Uterus (tissue), 4 donors: ENCODE measurements around the gene PTPRN2. TPM values are rescaled to one million over a fixed set of nuclear protein-coding genes. Genes with fewer than 3 reads are reported as not detected.

ENCODE experiments used
- DNase-seq, 2 donors: peaks; one replicate each; pipeline ENCODE4 v3.0.0-alpha.2; 2019 to 2020
- H3K27ac ChIP-seq, 2 donors: fragments of 200-600 bp; sonication (generic); 1 replicate in 1 of 2; 2 replicates in 1 of 2; pipeline ENCODE4 v1.5.1; 2016 to 2018
- H3K27me3 ChIP-seq, 2 donors: fragments of 200-600 bp; sonication (generic); one replicate each; pipeline ENCODE4 v1.5.1; 2018 to 2019; ENCODE audit warnings: control low read depth in 1 of 2
- H3K36me3 ChIP-seq, 2 donors: fragments of 200-600 bp; sonication (generic); one replicate each; pipeline ENCODE4 v1.5.1; 2019; ENCODE audit warnings: control low read depth in 1 of 2
- H3K4me1 ChIP-seq, 2 donors: fragments of 200-600 bp; sonication (generic); one replicate each; pipeline ENCODE4 v1.5.1; 2018 to 2019; ENCODE audit warnings: control low read depth in 1 of 2
- H3K4me3 ChIP-seq, 2 donors: fragments of 200-600 bp; sonication (generic); 1 replicate in 1 of 2; 2 replicates in 1 of 2; pipeline ENCODE4 v1.5.1; 2018 to 2019; ENCODE audit warnings: mild to moderate bottlenecking in 1 of 2
- H3K9me3 ChIP-seq, 2 donors: fragments of 200-600 bp; sonication (generic); one replicate each; pipeline ENCODE4 v1.5.1; 2019; ENCODE audit warnings: control low read depth in 1 of 2
- POLR2A ChIP-seq, 2 donors: fragments of 450-650 bp; IDR thresholded peaks; one replicate each; pipeline ENCODE4 v1.6.1; 2016; ENCODE audit warnings: antibody characterized with exemption in 2 of 2, mild to moderate bottlenecking in 1 of 2, moderate library complexity in 1 of 2
- intact Hi-C: fragments of 100-400 bp; cut with DNase I; formaldehyde crosslinking; loops from one replicate; pipeline ENCODE4 v1.15.1; 2023; ENCODE audit warnings: low total_unique reads
- total RNA-seq, 4 donors: library from RNA; depleted of rRNA in 3 of 4; stranded (reverse); fragments of >200 nt in 3 of 4; gene quantifications; one replicate each; pipeline versions ENCODE4 v1.1.0 to v1.2.4, GENCODE V29; 2014 to 2023
- TF ChIP-seq, protein P1 (sequence below), 4 experiments: fragments of 200-600 bp in 2 of 4; fragments of 450-650 bp in 2 of 4; sonication (generic) in 2 of 4; IDR thresholded peaks; one replicate each; pipeline ENCODE4 v1.5.1; 2016 to 2019; ENCODE audit warnings: antibody characterized with exemption in 4 of 4, mild to moderate bottlenecking in 2 of 4, moderate library complexity in 1 of 4
- donor health status: DM: yes; HTN: yes; CAD: no.

Gene PTPRN2
- total RNA-seq, 4 donors from 2014 or later: 1.2 to 5.2 (median 2.3) TPM

DNA sequence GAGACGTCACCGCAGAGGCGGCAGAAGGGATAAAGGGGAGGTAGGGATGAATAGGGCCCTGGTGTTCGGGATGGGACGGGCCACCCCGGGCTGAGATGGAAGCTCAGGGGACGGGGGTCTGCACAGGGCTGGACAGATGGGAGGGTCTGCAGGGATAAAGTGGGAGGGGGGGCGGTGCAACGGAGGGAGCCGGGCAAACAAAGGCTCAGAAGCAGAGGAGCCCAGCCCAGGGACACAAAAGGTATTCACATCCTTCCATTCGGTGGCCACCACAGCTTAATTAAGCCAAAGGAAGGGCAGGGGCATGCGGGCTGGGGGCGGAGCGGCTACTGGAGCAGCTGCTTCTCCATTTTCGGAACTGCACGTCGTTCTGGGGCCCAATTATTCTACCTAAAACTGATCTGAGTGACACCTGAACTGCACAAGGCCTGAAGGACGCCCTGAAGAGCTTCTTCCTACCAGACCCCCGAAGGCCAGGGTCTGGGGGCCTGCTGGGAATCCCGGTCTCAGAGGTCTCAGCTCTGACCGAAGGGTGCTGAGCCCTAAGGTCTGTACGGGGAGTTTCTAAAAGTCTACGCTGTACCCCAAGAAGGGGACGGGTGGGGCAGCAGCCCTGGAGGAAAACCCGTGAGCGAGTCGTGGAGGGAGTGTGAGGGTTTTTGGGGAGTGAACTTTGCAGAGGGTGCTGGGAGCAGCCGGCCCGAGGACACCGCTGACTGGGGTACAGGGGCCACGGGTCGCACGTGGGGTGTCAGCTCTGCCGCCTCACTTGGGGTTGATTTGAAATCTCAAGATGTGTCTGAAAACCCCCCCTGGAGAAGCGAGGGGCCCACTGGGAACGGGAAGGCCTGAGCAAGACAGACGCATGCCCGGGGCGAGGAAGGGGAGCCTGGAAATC, 916.0 kb downstream of the PTPRN2 start:
- Histone ChIP-seq H3K36me3 (no peaks in the 10 kb centered on the region), H3K9me3 (no peaks in the 10 kb centered on the region), H3K27me3 (no peaks in the 10 kb centered on the region), H3K27ac (no peak overlapping the region), H3K4me3 (no peak overlapping the region), H3K4me1 (no peaks in the 10 kb centered on the region)
- no peak for DNase-seq
- intact Hi-C loops: no loop called here
- TF ChIP-seq, protein P1, sequence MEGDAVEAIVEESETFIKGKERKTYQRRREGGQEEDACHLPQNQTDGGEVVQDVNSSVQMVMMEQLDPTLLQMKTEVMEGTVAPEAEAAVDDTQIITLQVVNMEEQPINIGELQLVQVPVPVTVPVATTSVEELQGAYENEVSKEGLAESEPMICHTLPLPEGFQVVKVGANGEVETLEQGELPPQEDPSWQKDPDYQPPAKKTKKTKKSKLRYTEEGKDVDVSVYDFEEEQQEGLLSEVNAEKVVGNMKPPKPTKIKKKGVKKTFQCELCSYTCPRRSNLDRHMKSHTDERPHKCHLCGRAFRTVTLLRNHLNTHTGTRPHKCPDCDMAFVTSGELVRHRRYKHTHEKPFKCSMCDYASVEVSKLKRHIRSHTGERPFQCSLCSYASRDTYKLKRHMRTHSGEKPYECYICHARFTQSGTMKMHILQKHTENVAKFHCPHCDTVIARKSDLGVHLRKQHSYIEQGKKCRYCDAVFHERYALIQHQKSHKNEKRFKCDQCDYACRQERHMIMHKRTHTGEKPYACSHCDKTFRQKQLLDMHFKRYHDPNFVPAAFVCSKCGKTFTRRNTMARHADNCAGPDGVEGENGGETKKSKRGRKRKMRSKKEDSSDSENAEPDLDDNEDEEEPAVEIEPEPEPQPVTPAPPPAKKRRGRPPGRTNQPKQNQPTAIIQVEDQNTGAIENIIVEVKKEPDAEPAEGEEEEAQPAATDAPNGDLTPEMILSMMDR (IDR thresholded peaks at IDR 0.05): no peak
- no peak for TF ChIP-seq POLR2A (IDR thresholded peaks at IDR 0.05)

GRCh38 chr7:157670490-157671357, 916.9 kb downstream of the PTPRN2 start:
- TF ChIP-seq POLR2A (IDR thresholded peaks at IDR 0.05): no peak
- TF ChIP-seq, protein P1 (IDR thresholded peaks at IDR 0.05): no peak
- no peak overlapping the region for H3K27ac ChIP-seq
- intact Hi-C loops: no loop called here
- H3K9me3 ChIP-seq: no peaks in the 10 kb centered on the region
- no peaks in the 10 kb centered on the region for H3K36me3 ChIP-seq
- DNase-seq: peak in 1 of 2 donors; percentile 4
- H3K4me3 ChIP-seq: no peak overlapping the region
- H3K4me1 ChIP-seq: no peaks in the 10 kb centered on the region
- no peaks in the 10 kb centered on the region for H3K27me3 ChIP-seq

GRCh38 chr7:157669768-157670351, 917.8 kb downstream of the PTPRN2 start:
- H3K27me3 ChIP-seq: no peaks in the 10 kb centered on the region
- no peak for DNase-seq
- no peaks in the 10 kb centered on the region for H3K4me1 ChIP-seq
- no peak overlapping the region for H3K27ac ChIP-seq
- TF ChIP-seq POLR2A (IDR thresholded peaks at IDR 0.05): no peak
- intact Hi-C loops: no loop called here
- no peak overlapping the region for H3K4me3 ChIP-seq
- H3K36me3 ChIP-seq: no peaks in the 10 kb centered on the region
- no peaks in the 10 kb centered on the region for H3K9me3 ChIP-seq

DNA sequence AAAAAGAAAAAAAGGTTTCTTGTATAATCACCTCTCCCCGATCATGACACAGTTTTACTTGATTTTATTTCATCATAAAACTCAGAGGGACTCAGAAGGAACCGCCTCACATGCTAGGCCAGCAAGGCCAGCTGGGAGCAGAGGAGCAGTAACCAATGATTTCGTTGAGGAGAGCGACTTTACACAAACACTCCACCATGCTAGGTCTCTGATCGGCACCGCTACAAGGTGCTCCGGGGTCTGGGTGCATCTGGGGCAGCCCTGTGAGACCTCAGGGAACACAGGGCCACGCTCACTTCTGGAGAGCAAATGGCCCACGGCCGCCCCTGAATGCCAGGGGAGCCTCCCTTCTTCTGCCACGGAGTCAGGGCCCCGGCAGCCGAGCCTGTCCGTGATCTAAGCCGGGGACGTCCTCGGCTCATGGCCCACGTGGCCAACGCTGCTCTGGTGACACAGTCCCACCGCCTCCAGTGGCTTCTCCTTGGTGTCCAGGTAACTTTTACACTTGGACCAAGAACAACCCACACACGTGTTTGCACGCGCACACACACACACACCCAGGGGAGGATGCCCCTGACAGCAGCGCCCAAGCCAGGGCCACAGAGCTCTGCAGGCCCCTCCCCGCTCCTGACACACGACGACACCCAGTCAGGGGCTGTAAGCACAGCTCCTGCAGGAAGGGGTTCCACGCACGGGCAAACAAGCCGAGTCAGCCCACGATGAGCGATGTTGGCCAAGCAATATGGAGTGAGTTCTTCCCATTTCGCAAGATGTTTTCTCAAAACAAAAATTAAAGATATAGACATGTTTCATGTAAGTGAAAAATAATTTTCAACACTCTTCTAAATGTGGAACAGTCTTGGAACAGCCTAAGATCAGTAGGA, 918.5 kb downstream of the PTPRN2 start:
- Histone ChIP-seq H3K4me1 (no peaks in the 10 kb centered on the region), H3K27ac (no peak overlapping the region), H3K36me3 (no peaks in the 10 kb centered on the region), H3K4me3 (no peak overlapping the region), H3K27me3 (no peaks in the 10 kb centered on the region), H3K9me3 (no peaks in the 10 kb centered on the region)
- TF ChIP-seq, protein P1 (IDR thresholded peaks at IDR 0.05): no peak
- TF ChIP-seq POLR2A (IDR thresholded peaks at IDR 0.05): no peak
- intact Hi-C loops: no loop called here
- no peak for DNase-seq
